Left ventricle myocardium inferior (tissue), 1 donor: ENCODE measurements around the gene IKZF3. TPM values are rescaled to one million over a fixed set of nuclear protein-coding genes. Genes with fewer than 3 reads are reported as not detected.

Experiments used
- DNase-seq: peaks from one replicate; pipeline ENCODE4 v3.0.0-alpha.2; 2020
- H3K27ac ChIP-seq: fragments of 200-600 bp; replicated peaks from 2 replicates; pipeline ENCODE4 v1.8.0; 2021
- H3K27me3 ChIP-seq: fragments of 200-600 bp; 2 replicates; pipeline ENCODE4 v1.8.0; 2021; ENCODE audit warnings: low read depth
- H3K36me3 ChIP-seq: fragments of 200-600 bp; 2 replicates; pipeline ENCODE4 v1.8.0; 2021
- H3K4me1 ChIP-seq: fragments of 200-600 bp; 2 replicates; pipeline ENCODE4 v1.8.0; 2021
- H3K4me3 ChIP-seq: fragments of 200-600 bp; 2 replicates; pipeline ENCODE4 v1.8.0; 2021; ENCODE audit warnings: mild to moderate bottlenecking, moderate library complexity
- H3K9me3 ChIP-seq: fragments of 200-600 bp; replicated peaks from 2 replicates; pipeline ENCODE4 v1.8.0; 2021
- CTCF ChIP-seq: fragments of 200-600 bp; IDR thresholded peaks from 2 replicates; pipeline ENCODE4 v1.8.0; 2021; ENCODE audit warnings: antibody characterized with exemption, mild to moderate bottlenecking, borderline replicate concordance
- intact Hi-C: fragments of 100-400 bp; cut with micrococcal nuclease; formaldehyde crosslinking; loops from one replicate; pipeline ENCODE4 v1.11.0; 2022
- total RNA-seq: library from RNA; stranded (reverse); fragmentation: NEBNext Ultra II Directional; extraction: Animal tissue kit (Norgen Biotek cat#: 25700); gene quantifications from one replicate; pipeline ENCODE4 v1.2.1, GENCODE V29; 2021
- donor health status: DM: no; HTN: yes; CAD: no; lungs with severe emphysema.

Gene IKZF3
- total RNA-seq, 1 donor from 2014 or later = 0.16 TPM

GRCh38 chr17:39759204-39759603 is 104.9 kb downstream of the IKZF3 start:
- Histone ChIP-seq H3K27me3 (peaks cover 40% of the 10 kb centered on the region), H3K36me3 (no peaks in the 10 kb centered on the region), H3K9me3 (no peaks in the 10 kb centered on the region), H3K4me3 (no peak overlapping the region), H3K27ac (no peak overlapping the region), H3K4me1 (peaks cover 12% of the 10 kb centered on the region)
- intact Hi-C loops = no loop called here
- no peak for TF ChIP-seq CTCF
- no peak for DNase-seq

- intact Hi-C loops = no loop called here
- no peak for DNase-seq
- Histone ChIP-seq H3K4me1 (peaks cover 22% of the 10 kb centered on the region), H3K27ac (no peak overlapping the region), H3K9me3 (no peaks in the 10 kb centered on the region), H3K36me3 (no peaks in the 10 kb centered on the region), H3K4me3 (no peak overlapping the region), H3K27me3 (peaks cover 31% of the 10 kb centered on the region)
- no peak for TF ChIP-seq CTCF
These were observed 105.9 kb downstream of the IKZF3 start for GRCh38 chr17:39757931-39758873.

GRCh38 chr17:39757176-39757662 is 106.9 kb downstream of the IKZF3 start:
- no peak for TF ChIP-seq CTCF
- Histone ChIP-seq H3K27ac (no peak overlapping the region), H3K36me3 (no peaks in the 10 kb centered on the region), H3K27me3 (peaks cover 22% of the 10 kb centered on the region), H3K9me3 (no peaks in the 10 kb centered on the region), H3K4me3 (no peak overlapping the region), H3K4me1 (peaks cover 27% of the 10 kb centered on the region)
- intact Hi-C loops = no loop called here
- no peak for DNase-seq

- H3K27ac ChIP-seq = no peak overlapping the region
- intact Hi-C loops = no loop called here
These were observed 107.6 kb downstream of the IKZF3 start for GRCh38 chr17:39756380-39757079.

More at GRCh38 chr17:39756380-39757079, 107.6 kb downstream of the IKZF3 start:
- H3K36me3 ChIP-seq = no peaks in the 10 kb centered on the region
- H3K9me3 ChIP-seq = no peaks in the 10 kb centered on the region
- peaks cover 27% of the 10 kb centered on the region for H3K4me1 ChIP-seq
- no peak for DNase-seq
- no peak for TF ChIP-seq CTCF
- H3K27me3 ChIP-seq = peaks cover 15% of the 10 kb centered on the region
- no peak overlapping the region for H3K4me3 ChIP-seq
